GM10266 (cell line): Measurements from ENCODE around the gene RGL3.

ENCODE experiments used
- DNase-seq: peaks from one replicate; pipeline ENCODE4 v3.0.0; 2012; ENCODE audit errors: extremely low spot score
- TF ChIP-seq, protein P1 (sequence below): IDR thresholded peaks from 2 replicates; pipeline ENCODE4 v1.5.1; 2012; ENCODE audit warnings: mild to moderate bottlenecking, low read depth; ENCODE audit not compliant: control insufficient read depth, insufficient read depth; ENCODE audit errors: missing control alignments

Gene RGL3

DNA sequence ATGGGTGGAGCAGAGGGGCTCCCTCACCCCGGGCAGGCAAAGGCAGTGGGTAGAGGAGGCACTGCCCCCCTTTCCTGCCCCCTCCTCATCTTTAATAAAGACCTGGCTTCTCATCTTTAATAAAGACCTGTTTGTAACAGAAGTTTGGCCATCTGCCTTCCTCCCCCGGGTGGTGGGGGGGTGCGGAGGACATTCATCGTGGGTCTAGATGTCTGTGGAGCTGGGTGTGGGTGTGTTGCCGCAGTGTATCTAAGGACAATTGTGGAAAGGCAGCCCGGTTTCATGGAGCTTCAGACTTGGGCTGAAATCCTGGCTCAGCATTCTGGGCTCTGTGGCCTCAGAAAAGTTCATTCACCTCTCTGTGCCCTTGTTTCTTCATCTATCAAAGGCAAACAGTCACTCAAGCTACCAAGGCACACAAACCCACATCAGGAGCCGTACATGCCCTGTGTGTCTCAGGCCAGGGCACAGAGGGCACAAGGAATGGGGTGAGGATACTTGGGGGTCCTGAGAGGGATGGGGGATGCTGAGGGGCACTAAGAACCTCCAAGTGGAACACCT, 53.5 kb downstream of the RGL3 start:
- DNase-seq: no peak
- TF ChIP-seq, protein P1, sequence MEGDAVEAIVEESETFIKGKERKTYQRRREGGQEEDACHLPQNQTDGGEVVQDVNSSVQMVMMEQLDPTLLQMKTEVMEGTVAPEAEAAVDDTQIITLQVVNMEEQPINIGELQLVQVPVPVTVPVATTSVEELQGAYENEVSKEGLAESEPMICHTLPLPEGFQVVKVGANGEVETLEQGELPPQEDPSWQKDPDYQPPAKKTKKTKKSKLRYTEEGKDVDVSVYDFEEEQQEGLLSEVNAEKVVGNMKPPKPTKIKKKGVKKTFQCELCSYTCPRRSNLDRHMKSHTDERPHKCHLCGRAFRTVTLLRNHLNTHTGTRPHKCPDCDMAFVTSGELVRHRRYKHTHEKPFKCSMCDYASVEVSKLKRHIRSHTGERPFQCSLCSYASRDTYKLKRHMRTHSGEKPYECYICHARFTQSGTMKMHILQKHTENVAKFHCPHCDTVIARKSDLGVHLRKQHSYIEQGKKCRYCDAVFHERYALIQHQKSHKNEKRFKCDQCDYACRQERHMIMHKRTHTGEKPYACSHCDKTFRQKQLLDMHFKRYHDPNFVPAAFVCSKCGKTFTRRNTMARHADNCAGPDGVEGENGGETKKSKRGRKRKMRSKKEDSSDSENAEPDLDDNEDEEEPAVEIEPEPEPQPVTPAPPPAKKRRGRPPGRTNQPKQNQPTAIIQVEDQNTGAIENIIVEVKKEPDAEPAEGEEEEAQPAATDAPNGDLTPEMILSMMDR: no peak

DNA sequence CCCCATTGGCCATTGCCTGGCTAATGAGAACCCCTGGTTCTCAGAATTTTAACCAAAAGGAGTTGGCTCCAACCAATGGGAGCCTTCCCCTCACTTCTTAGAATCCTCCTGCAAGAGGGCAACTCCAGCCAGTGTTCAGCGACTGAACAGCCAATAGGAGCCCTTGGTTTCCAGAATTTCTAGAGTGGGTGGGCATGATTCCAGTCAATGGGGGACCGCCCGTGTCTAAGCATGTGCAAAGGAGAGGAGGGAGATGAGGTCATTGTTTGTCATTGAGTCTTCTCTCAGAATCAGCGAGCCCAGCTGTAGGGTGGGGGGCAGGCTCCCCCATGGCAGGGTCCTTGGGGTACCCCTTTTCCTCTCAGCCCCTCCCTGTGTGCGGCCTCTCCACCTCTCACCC, 54.2 kb downstream of the RGL3 start:
- TF ChIP-seq, protein P1: no peak
- DNase-seq: no peak

DNA sequence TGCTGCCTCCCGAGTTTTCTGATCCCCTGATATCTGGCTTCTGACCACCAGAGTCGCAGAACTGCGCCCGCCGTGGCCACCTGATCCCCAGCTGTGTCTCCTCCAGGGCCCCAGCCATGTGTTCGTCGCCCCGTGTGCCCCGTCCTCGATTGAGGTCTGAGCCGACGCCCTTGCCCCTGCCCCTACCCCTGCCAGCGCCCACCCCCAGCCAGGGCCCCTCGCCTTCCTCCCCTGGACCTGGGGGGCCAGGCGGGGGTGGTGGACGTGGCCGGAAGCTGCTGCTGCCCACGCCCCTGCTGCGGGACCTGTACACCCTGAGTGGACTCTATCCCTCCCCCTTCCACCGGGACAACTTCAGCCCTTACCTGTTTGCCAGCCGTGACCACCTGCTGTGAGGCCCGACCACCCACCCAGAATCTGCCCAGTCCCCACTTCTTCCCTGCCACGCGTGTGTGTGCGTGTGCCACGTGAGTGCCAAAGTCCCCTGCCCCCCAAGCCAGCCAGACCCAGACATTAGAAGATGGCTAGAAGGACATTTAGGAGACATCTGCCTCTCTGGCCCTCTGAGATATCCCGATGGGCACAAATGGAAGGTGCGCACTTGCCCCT, 54.7 kb downstream of the RGL3 start:
- TF ChIP-seq, protein P1: no peak
- no peak for DNase-seq

DNA sequence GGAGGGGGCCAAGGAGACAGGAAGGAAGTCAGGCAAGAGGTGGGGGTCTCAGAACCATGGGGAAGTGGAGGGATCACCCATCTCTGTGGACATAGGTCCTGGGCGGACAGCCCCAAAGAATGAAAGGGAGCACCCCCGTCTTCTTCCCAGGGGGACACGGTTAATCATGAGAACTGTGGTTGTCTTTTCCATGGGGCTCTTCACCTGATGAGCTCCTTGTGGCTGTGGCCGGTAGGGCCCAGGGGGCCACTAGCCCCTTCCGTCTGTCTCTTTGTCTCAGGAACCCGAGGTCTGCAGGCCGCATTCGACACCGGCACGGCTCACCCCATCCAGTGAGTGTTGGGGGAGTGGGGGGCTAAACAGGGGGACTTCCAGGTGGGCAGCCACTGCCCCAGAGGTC, 55.2 kb downstream of the RGL3 start:
- no peak for DNase-seq
- TF ChIP-seq, protein P1: no peak

DNA sequence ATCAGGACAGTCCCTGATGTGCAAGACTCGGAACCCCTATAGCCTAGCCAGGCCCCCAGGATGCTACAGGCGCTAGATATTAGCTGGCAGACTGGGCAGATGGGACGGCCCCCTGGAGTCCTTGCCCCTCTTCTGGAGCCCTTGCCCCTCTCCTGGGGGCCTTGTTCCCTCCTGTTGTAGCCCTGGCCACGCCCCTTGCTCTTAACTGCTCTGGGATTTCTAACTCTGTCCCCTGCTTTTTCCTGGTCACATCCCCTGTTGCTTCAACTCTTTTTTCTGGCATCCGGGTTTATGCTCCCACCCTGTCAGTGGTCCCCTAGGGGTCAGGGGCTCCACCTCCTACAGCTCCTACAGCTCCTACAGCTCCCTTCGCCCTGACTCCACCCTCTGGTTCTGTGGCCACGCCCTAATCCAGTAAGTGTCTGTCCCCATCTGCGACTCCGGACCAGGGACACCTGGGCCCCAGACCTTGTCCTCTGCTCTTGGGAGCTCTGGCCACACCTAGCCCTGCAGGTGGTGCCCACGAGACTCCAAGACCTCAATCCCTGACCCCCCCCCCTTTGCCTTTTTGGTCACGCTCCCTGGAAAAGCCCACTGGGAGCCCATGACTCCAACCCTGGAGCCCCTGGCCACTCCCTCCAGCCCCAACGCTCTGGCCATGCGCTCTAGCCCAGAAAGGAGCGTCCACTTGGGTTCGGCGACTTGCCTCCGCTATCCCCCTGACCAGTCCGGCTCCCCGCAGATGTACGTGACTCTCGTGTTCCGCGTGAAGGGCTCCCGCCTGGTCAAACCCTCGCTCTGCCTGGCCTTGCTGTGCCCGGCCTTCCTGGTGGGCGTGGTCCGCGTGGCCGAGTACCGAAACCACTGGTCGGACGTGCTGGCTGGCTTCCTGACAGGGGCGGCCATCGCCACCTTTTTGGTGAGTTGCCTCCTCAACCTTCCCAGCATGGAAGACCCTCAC, 57.1 kb downstream of the RGL3 start:
- DNase-seq: no peak
- TF ChIP-seq, protein P1: no peak

DNA sequence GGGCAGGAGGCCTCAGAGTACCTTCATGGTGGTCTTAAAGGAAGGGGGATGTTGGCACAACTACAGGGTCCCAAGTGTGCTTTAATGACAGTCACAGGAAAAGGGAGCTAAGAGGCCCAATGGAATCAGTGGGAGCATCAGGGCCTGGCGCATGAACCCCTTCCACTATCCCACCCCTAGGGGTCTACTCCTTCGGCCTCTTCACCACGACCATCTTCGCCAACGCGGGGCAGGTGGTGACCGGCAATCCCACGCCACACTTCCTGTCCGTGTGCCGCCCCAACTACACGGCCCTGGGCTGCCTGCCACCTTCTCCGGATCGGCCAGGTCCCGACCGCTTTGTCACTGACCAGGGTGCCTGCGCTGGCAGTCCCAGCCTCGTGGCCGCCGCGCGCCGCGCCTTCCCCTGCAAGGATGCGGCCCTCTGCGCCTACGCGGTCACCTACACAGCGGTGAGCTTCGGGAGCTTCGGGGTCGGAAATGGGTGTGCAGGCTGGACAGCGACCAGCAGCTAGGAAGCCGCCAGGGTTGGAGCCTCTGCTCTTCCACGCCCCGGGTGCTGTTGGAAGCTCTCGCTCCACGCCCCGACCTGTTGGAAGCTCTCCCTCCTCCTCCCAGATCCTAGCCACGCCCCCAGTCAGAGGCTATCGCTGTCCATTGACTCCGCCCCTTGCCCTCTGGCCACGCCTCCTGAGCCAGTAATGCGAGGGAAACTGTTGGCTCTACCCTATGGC, 57.9 kb downstream of the RGL3 start:
- TF ChIP-seq, protein P1: no peak
- no peak for DNase-seq
